MCF 10A (cell line): ENCODE measurements around the gene PRELID1. TPM values are rescaled to one million over a fixed set of nuclear protein-coding genes. Genes with fewer than 3 reads are reported as not detected.

Experiments used
- BruUV-seq: library from RNA; stranded (reverse); fragments of 400-500 nt; replicated peaks from 2 replicates; lab custom pipeline; 2021; lab: Mats Ljungman, UMichigan
- CTCF ChIA-PET: fragments of 300-600 bp; sonication (Branson Sonifier 250); formaldehyde crosslinking; extraction: SDS; loops from one replicate; lab custom pipeline; 2021; ENCODE audit warnings: antibody characterized with exemption, inconsistent platforms; lab: Yijun Ruan, JAX
- POLR2A ChIA-PET: fragments of 300-600, 350-650 bp; sonication (Branson Sonifier 250); formaldehyde crosslinking; extraction: SDS; loops from one replicate; lab custom pipeline; 2020; ENCODE audit warnings: antibody characterized with exemption, inconsistent platforms; lab: Yijun Ruan, JAX
- DNase-seq: peaks from one replicate; pipeline ENCODE4 v3.0.0-alpha.2; 2018; ENCODE audit not compliant: unreplicated experiment
- H3K27ac Mint-ChIP-seq: one replicate; pipeline ENCODE4 v1.8.0; 2022; ENCODE audit warnings: mild to moderate bottlenecking, low read depth, mixed read lengths; ENCODE audit not compliant: unreplicated experiment
- H3K27me3 Mint-ChIP-seq: one replicate; pipeline ENCODE4 v1.8.0; 2022; ENCODE audit warnings: mixed read lengths; ENCODE audit not compliant: insufficient read depth, unreplicated experiment
- H3K36me3 Mint-ChIP-seq: one replicate; pipeline ENCODE4 v1.8.0; 2022; ENCODE audit warnings: mild to moderate bottlenecking, moderate library complexity, mixed read lengths; ENCODE audit not compliant: insufficient read depth, unreplicated experiment
- H3K4me1 Mint-ChIP-seq: one replicate; pipeline ENCODE4 v1.8.0; 2022; ENCODE audit warnings: mixed read lengths; ENCODE audit not compliant: insufficient read depth, unreplicated experiment
- H3K4me3 Mint-ChIP-seq: one replicate; pipeline ENCODE4 v1.8.0; 2022; ENCODE audit warnings: mild to moderate bottlenecking, moderate library complexity, mixed read lengths; ENCODE audit not compliant: unreplicated experiment
- H3K9me3 Mint-ChIP-seq: one replicate; pipeline ENCODE4 v1.8.0; 2022; ENCODE audit warnings: mixed read lengths; ENCODE audit not compliant: unreplicated experiment
- CTCF ChIP-seq: fragments of 200-600 bp; IDR thresholded peaks from one replicate; pipeline ENCODE4 v1.8.0; 2022; ENCODE audit warnings: antibody characterized with exemption, mild to moderate bottlenecking; ENCODE audit not compliant: unreplicated experiment
- intact Hi-C: fragments of 100-400 bp; cut with micrococcal nuclease; formaldehyde crosslinking; loops from 2 replicates; pipeline ENCODE4 v1.14.1; 2022
- total RNA-seq: library from RNA; stranded (reverse); gene quantifications from 2 replicates; pipeline ENCODE4 v1.2.3, GENCODE V29; 2022

The PRELID1 gene
- total RNA-seq, 1 experiment from 2014 or later, result 267 TPM

- POLR2A ChIA-PET, result no interaction called here
- TSS peak; percentile 9 for BruUV-seq
- H3K27ac Mint-ChIP-seq, result no peak overlapping the region
- no peak overlapping the region for H3K4me3 Mint-ChIP-seq
- intact Hi-C loops, result no loop called here
- TF ChIP-seq CTCF, result no peak
- DNase-seq, result no peak
- H3K9me3 Mint-ChIP-seq, result no peaks in the 10 kb centered on the region
- no peaks in the 10 kb centered on the region for H3K27me3 Mint-ChIP-seq
- CTCF ChIA-PET, result interaction anchor here (0.6 to 1.3 kb wide), 5 partner anchors 13 to 245 kb away, joined by 3 to 4 read pairs (median 3); no protein-coding TSS in a partner anchor
- H3K4me1 Mint-ChIP-seq, result no peaks in the 10 kb centered on the region
- H3K36me3 Mint-ChIP-seq, result peaks cover 96% of the 10 kb centered on the region
Observed at GRCh38 chr5:177276886-177277285, 26.7 kb upstream of the PRELID1 start.

GRCh38 chr5:177288191-177288590 is 15.4 kb upstream of the PRELID1 start:
- no peak for DNase-seq
- POLR2A ChIA-PET, result interaction anchor here (0.7 to 1.4 kb wide), 2 partner anchors 11 to 83 kb away, joined by 3 to 4 read pairs; no protein-coding TSS in a partner anchor
- CTCF ChIA-PET, result interaction anchor here (0.5 to 1.3 kb wide), 5 partner anchors 21 to 177 kb away, joined by 3 to 6 read pairs (median 4); no protein-coding TSS in a partner anchor
- Mint-ChIP-seq H3K9me3 (no peaks in the 10 kb centered on the region), H3K27me3 (no peaks in the 10 kb centered on the region), H3K4me3 (no peak overlapping the region), H3K4me1 (peaks cover 6% of the 10 kb centered on the region), H3K27ac (no peak overlapping the region), H3K36me3 (peaks cover 100% of the 10 kb centered on the region)
- no TSS peak for BruUV-seq
- intact Hi-C loops, result no loop called here
- no peak for TF ChIP-seq CTCF

GRCh38 chr5:177290816-177291596 is 12.6 kb upstream of the PRELID1 start:
- no peak for TF ChIP-seq CTCF
- no peak overlapping the region for H3K27ac Mint-ChIP-seq
- H3K9me3 Mint-ChIP-seq, result no peaks in the 10 kb centered on the region
- DNase-seq, result no peak
- POLR2A ChIA-PET, result interaction anchor here (1.3 kb wide), 2 partner anchors 10 to 11 kb away, joined by 4 to 5 read pairs; no protein-coding TSS in a partner anchor
- no peaks in the 10 kb centered on the region for H3K27me3 Mint-ChIP-seq
- CTCF ChIA-PET, result interaction anchor here (0.7 to 2.1 kb wide), 3 partner anchors 13 to 265 kb away, joined by 3 to 12 read pairs (median 4); no protein-coding TSS in a partner anchor
- intact Hi-C loops, result no loop called here
- H3K36me3 Mint-ChIP-seq, result peaks cover 100% of the 10 kb centered on the region
- BruUV-seq, result no TSS peak
- H3K4me1 Mint-ChIP-seq, result peaks cover 6% of the 10 kb centered on the region
- no peak overlapping the region for H3K4me3 Mint-ChIP-seq

GRCh38 chr5:177291735-177292134 is 11.9 kb upstream of the PRELID1 start:
- no peak for TF ChIP-seq CTCF
- H3K27ac Mint-ChIP-seq, result no peak overlapping the region

More at GRCh38 chr5:177291735-177292134, 11.9 kb upstream of the PRELID1 start:
- intact Hi-C loops, result no loop called here
- Mint-ChIP-seq H3K27me3 (no peaks in the 10 kb centered on the region), H3K4me3 (no peak overlapping the region), H3K9me3 (no peaks in the 10 kb centered on the region), H3K36me3 (peaks cover 100% of the 10 kb centered on the region), H3K4me1 (peaks cover 6% of the 10 kb centered on the region)
- ChIA-PET POLR2A (interaction anchor here (1.3 kb wide), 2 partner anchors 10 to 12 kb away, joined by 4 to 5 read pairs; no protein-coding TSS in a partner anchor), CTCF (interaction anchor here (1.2 to 2.1 kb wide), 2 partner anchors 17 to 178 kb away, joined by 3 to 5 read pairs; no protein-coding TSS in a partner anchor)
- DNase-seq, result no peak
- no TSS peak for BruUV-seq
